HG02870 (cell line): Measurements from ENCODE around the gene NCKAP5.

Experiments used
- ATAC-seq: cut with Tn5 transposase; IDR thresholded peaks from one replicate; pipeline ENCODE4 v1.9.1; 2021; ENCODE audit warnings: mild to moderate bottlenecking, moderate library complexity; ENCODE audit not compliant: unreplicated experiment

The NCKAP5 gene

GRCh38 chr2:133498662-133499585, 69.3 kb downstream of the NCKAP5 start:
- ATAC-seq = peak; percentile 85

DNA sequence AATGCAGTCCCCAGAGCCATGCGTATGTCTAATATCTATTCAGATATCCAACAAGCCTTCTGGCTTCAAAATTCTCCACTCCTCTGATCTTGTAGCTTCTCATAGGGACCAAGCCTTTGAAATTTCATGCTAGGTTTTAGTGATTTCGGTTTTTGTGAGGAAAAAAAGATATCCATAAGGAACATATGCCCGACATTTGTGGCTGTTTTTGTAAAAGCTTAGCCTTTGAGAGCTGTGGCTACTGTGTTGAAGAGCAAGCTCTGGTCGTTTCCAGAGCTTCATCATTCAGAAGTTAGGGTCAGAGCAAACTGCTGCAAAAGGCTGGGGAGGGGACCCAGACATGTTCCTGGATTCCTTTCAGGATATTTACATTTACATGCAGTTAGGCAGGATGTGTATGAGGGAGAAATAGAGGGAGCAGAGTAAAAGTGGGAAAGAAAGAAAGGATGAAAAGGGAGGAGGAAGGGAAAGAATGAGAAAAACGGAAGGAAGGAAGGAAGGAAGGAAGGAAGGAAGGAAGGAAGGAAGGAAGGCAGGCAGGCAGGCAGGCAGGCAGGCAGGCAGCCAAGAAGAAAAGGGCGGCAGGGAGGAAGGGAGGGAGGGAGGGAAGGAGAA, 70.2 kb downstream of the NCKAP5 start:
- no peak for ATAC-seq

- ATAC-seq = no peak
Observed at GRCh38 chr2:133497270-133497893, 70.9 kb downstream of the NCKAP5 start.

DNA sequence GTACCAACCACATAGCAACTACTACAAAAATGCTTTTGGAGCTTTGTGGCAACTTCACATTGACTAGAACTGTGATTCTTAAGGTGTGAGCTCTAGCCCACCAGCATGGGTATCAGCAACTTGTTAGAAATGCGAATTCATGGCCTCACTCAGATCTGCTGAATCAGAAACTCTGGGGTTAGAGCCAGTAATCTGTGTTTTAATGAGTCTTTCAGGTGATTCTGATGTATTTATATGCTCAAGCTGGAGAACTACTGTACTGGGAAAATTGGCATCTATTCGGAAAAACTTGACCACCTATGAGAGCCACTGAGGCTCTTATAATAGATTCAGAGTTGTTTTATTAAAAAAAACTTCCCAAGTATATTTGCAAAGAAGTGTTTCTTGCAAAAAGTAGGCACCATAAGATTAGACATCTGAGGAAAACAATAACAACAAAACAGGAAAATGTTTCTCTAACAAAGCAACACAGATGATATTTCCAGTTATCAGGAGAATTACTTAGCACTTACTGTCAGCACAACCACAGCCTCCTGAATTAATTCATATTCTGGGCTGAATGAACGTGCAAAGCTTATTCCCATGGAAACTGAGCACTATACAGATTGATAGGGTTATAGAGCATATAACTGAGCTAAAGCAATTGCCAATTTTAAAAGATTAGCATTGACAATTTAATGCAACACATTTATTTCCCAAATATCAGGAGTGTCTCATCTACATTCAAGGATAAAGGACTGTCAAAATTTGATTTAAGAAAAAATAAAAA, 71.6 kb downstream of the NCKAP5 start:
- no peak for ATAC-seq

- no peak for ATAC-seq
Observed at GRCh38 chr2:133495226-133495625, 73.0 kb downstream of the NCKAP5 start.

GRCh38 chr2:133492719-133493380, 75.4 kb downstream of the NCKAP5 start:
- no peak for ATAC-seq

GRCh38 chr2:133490411-133490980, 77.8 kb downstream of the NCKAP5 start:
- ATAC-seq = no peak

- ATAC-seq = no peak
Observed at GRCh38 chr2:133489641-133490410, 78.4 kb downstream of the NCKAP5 start.

DNA sequence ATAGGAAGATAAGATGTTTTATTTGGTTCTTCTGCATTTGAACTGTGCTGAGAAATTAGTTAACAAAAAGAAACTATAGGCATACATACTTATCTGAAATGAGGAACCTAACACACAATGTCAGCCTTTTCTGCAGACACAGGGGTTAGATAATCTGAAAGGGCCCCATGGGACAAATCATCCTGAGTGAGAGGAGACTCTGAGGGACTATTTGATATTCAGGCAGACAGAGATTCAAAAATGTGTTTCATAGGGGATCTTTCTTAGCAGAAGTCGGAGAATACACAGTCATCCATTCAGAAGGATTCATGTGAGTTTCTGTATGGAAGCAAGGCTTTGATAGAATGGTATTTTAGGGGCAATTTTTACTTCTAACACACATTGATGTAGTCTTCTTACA, 79.1 kb downstream of the NCKAP5 start:
- ATAC-seq = no peak

DNA sequence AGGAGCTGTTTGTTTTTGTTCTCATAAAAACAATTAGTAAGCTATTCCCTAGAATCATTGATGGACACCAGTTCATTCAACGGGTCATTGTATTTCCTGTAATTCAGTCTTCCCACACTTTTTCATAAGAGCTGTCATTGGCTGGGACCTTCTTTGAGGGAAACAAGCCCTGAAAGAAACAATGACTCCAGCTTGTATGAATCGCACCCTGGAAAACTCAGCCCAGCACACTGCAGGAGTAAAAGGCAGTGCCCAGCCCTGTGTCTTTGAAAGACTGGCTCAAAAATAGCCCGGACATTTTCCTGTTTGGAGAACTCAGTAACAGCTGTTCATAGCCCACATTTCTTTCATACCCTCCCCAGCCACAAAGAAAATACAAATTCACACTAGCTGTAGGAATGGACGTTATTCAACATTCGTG, 81.5 kb downstream of the NCKAP5 start:
- no peak for ATAC-seq

DNA sequence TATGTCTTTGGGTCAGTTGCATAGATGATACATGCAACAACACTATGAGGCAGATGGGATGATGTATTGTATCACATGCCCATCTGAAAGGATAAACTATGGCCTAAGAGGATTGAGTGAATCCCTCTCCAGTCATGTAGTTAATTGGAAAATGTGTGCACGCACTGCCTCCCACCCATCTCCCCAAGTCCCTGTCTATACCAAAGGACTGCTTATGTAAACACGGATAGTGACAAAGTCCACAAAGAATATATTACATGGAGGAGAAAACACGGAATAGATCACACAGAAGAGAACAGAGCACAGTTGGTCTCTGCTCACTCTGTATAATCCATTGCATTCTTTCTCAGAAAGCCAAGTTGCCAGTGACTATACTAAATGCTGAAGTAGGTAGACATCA, 82.4 kb downstream of the NCKAP5 start:
- ATAC-seq = no peak

GRCh38 chr2:133484784-133485183, 83.5 kb downstream of the NCKAP5 start:
- ATAC-seq = no peak

DNA sequence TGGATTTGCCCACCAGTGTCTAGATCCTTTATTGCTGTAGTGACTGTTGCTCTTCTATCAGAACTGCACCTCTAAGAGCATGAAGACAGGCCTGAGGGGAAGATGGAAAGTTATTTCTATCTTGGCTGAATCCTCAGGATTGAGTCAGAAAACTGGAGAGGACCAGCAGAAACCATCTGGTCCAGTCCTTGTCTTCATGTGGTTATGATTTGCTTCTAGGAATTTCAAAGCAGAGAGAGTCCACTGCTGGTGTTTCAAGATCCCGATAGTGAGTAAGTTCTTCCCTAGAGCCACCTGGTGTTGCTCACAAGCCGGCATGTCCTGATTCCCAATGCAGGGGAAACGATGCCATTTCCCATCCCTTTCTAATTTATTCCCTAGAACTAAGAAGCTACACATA, 84.2 kb downstream of the NCKAP5 start:
- ATAC-seq = no peak

DNA sequence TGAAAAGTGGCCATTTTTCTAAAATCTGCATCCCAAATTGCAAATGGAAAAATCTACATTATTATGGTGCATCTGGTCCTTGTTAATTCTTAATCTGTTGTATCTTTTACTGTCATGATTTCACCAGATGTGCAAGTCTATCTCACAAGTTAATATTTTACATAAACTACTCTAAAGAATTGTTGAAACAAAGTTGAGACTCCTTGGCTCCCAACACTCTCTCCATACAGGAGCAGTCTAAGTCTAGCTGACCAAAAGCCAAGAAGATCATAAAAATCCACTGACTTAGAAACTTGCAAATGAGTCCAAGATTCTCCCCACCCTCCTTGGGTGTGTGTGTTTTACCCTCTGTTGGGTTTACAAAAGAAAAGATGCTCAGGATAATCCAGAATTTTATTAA, 85.1 kb downstream of the NCKAP5 start:
- no peak for ATAC-seq

DNA sequence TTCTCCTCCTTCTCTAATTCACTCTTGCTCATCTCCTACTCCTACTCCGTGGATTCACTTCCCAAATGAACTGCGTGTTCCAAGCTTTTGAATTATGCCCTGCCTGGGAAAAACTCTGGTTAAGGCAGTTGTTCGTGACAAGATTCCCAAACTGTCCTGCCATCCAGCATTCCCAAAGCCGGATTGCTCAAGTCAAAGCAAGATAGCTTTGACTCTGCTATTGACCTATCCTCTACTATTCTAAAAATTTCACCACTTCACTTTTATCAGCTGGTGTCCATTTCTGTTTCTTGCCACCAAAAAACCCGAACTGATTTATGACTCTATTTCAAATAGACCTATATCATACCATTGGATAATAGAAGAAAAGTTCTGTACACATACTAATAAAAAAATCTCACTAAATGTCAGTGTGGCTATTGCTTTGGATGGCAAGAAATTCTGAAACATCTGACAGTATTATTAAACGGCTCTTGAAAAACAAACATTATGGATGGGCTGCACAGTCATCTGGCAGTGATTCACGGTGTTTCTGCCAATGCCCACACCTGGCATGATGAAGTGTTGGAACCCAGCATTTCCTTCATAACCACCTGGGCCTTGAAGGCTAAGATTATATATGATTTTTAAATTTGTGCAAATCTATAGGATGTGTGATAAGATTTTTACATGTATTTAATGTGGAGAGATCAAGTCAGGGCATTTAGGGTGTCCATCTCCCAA, 87.4 kb downstream of the NCKAP5 start:
- no peak for ATAC-seq

DNA sequence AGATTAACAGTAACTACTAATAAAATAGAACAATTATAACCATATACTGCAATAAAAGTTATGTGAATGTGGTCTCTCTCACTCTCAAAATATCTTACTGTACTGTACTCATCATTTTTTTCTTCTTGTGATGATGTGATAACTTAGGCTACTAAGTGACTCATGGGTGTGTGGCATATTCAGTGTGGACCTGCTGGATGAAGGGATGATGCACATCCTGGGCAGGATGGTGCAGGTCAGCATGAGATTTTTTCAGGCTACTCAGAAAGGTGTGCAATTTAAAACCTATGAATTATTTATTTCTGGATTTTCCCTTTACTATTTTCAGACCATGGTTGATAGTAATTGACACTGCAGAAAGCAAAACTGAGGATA, 90.7 kb downstream of the NCKAP5 start:
- ATAC-seq = no peak

GRCh38 chr2:133476931-133477615, 91.2 kb downstream of the NCKAP5 start:
- ATAC-seq = no peak

GRCh38 chr2:133476286-133476685, 92.0 kb downstream of the NCKAP5 start:
- ATAC-seq = no peak
